ENCODE results near the gene RBPMS2.

DNA sequence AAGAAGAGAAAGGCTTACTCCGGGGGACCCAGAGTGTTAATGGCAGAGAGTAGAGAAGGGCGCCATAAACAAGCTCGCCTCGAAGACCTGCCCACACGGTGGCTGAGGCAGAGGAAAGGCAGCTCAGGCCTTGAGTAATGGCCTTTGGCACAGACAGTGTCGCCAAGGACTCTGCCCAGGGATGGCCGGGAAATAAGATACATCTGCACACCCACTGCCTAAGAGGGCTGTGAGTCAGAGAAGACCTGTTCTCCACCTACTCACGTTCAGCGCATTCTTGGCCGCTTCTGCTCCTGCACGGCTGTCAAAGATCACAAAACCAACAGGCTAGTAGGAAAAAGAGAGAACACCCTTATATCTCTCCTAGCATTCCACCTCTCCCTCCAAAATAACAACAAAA is 26.2 kb downstream of the RBPMS2 start:
- TF ChIP-seq POLR2A (IDR thresholded peaks at IDR 0.05) (no peak), POLR2AphosphoS5 (IDR thresholded peaks at IDR 0.05) (peak; percentile 97), EP300 (IDR thresholded peaks at IDR 0.05) (no peak)
- TF ChIP-seq, protein P1, sequence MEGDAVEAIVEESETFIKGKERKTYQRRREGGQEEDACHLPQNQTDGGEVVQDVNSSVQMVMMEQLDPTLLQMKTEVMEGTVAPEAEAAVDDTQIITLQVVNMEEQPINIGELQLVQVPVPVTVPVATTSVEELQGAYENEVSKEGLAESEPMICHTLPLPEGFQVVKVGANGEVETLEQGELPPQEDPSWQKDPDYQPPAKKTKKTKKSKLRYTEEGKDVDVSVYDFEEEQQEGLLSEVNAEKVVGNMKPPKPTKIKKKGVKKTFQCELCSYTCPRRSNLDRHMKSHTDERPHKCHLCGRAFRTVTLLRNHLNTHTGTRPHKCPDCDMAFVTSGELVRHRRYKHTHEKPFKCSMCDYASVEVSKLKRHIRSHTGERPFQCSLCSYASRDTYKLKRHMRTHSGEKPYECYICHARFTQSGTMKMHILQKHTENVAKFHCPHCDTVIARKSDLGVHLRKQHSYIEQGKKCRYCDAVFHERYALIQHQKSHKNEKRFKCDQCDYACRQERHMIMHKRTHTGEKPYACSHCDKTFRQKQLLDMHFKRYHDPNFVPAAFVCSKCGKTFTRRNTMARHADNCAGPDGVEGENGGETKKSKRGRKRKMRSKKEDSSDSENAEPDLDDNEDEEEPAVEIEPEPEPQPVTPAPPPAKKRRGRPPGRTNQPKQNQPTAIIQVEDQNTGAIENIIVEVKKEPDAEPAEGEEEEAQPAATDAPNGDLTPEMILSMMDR (IDR thresholded peaks at IDR 0.05), result no peak

Data from gastroesophageal sphincter (tissue), 3 donors.